NOMO-1 (cell line): ENCODE data around the gene ATP8B2.

Experiments
- DNase-seq, 2 experiments: peaks; one replicate each; lab custom pipeline; 2025; ENCODE audit not compliant: unreplicated experiment in 2 of 2; lab: John Stamatoyannopoulos, UW

The ATP8B2 gene

DNA sequence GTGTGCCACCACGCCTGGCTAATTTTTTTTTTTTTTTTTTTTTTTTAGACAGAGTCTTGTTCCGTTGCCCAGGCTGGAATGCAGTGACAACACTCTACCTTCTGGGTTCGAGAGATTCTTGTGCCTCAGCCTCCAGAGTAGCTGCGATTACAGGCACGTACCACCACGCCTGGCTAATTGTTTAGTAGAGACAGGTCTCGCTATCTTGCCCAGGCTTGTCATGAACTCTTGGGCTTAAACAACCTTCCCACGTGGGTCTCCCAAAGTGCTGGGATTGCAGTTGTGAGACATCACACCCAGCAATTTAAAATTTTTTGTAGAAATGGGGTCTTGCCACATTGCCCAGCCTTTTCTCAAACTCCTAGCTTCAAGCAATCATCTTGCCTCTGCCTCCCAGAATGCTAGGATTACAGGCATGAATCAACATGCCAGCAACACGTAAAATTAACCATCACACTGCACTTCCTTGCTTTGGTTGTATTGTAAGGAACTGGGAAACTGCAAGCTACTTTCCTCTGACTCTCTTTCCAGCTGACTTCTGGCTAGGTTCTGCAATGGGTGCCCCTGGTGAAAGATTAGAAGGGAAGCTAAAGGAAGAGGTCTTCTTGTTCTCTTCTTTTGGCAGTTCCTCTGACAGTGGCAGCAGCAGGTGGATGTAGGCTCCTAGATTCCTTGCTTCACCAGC, 65.9 kb downstream of the ATP8B2 start:
- no peak for DNase-seq

DNA sequence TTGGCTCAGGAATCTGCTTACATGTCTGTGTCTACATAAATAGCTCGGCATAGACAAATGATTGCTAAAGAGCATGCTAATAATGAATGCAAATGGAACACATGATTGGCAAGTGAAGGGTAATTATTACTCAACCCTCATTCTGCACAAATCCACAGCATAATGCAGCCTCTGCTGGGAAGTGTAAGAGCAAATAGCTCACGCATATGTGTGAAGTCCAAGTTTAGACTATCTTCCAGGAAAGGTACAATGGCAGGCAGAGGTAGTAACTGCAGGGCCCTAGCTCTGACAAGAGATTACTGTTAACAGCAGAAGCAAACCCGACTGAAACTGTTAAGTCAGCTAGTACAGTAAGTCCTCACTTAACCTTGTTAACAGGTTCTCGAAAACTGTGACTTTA, 72.8 kb downstream of the ATP8B2 start:
- peak; percentile 29 to 39 for DNase-seq

DNA sequence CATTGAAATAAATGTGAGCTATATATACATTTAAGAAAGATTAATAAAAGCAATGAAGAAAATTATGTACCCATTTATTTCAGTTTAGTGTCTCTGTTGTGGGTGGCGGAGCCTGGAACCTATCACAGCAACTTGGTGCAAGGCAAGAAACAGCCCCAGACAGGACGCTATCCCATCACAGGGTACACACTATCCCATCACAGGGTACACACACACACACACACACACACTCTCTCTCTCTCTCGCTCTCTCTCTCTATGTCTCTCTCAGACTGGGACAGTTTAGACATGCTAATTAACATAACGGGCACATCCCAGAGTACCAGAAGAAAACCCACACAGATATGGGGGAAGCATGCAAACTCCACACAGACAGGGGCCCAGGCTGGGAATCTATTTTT, 73.4 kb downstream of the ATP8B2 start:
- no peak for DNase-seq

- DNase-seq, result peak; percentile 86 to 87
Observed at GRCh38 chr1:154400381-154400801, 75.1 kb downstream of the ATP8B2 start.
